ENCODE measurements around the gene CNTN4.

The CNTN4 gene

DNA sequence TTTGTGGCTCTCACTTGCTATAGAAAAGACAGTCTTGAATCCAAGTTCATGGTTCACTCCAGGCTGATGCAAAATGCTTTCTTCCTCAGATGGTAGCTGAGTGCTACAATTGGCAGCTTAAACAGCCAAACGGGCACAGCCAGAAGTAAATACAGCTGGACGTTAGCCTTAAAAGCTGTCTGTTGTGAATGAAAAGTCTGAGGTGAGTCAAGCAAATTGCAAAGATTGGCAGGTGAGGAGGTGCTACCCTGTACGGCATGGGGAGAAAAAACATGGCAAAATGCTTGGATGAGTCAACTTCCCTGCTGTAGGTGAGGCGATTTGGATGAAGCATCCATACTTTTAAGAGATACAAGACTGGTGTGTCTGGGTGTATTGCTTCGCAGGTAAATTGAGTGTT lies 971.1 kb downstream of the CNTN4 start:
- no peak overlapping the region for H3K9ac ChIP-seq (ENCODE audit: insufficient read length)
- no peak overlapping the region for H3K4me3 ChIP-seq
- no peak overlapping the region for H3K27ac ChIP-seq
- no peaks in the 10 kb centered on the region for H3K9me3 ChIP-seq (ENCODE audit: low read depth, low read length)
- TF ChIP-seq EZH2 (IDR thresholded peaks at IDR 0.05) (no peak), POLR2AphosphoS5 (IDR thresholded peaks at IDR 0.05; ENCODE audit: borderline replicate concordance, low read depth, low read length) (no peak)
- DNase-seq (ENCODE audit: low read depth, low spot score), result no peak
- H3K36me3 ChIP-seq (ENCODE audit: insufficient read depth, low read length), result no peaks in the 10 kb centered on the region

DNA sequence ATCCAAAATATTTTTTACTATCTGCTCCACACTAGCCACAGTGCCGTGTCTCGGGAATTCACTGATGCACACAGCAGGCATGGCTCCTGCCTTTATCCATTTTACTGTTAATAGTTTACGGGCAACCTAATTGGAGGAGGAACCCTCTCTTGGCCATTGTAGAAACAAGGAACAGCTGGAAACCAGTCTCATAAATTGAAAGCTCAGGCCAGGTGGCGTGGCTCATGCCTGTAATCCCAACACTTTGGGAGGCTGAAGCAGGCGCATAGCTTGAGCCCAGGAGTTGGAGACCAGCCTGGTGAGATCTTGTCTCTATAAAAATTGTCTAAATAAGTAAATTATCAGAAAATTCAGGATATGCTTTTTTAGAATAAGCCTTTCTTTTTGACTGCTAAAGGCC lies 972.5 kb downstream of the CNTN4 start:
- H3K4me3 ChIP-seq, result no peak overlapping the region
- TF ChIP-seq POLR2AphosphoS5 (IDR thresholded peaks at IDR 0.05; ENCODE audit: borderline replicate concordance, low read depth, low read length) (no peak), EZH2 (IDR thresholded peaks at IDR 0.05) (no peak), FOXP2 (optimal IDR thresholded peaks at IDR 0.05; ENCODE audit: control extremely low read depth, extremely low read length, insufficient read depth) (no peak)
- no peak overlapping the region for H3K27ac ChIP-seq
- no peak for DNase-seq (ENCODE audit: low read depth, low spot score)
- H3K36me3 ChIP-seq (ENCODE audit: insufficient read depth, low read length), result no peaks in the 10 kb centered on the region
- H3K9me3 ChIP-seq (ENCODE audit: low read depth, low read length), result no peaks in the 10 kb centered on the region
- H3K9ac ChIP-seq (ENCODE audit: insufficient read length), result no peak overlapping the region

DNA sequence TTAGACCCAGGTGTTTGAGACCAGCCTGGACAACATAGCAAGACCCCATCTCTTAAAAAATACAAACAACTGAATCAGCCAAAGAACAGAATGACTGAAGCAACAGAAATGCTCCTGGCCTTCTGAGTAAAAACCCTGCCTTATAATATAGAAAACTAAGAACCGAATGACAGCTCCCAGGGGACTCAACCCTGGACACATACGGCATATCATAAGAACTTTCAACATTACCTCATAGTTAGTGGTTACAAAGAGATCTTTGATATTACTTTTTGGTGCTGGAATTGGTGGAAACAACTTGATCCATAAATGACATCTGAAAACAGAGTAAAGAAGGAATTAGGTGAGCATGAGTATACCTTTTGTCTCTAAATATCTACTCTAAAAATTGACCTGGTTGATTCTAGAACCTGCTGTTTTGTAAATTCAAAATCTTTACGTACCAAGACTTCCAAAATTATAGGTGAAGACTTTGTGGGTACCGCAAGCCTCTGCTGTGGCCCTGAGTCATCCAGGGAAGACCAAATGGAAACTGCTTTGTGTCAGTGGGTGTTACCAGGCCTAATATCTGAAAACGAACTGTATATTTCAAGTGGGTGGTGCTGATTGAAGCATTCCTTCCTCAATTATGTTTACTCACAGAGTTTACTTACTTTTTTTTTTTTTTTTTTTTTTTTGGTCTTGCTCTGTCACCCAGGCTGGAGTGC lies 976.0 kb downstream of the CNTN4 start:
- H3K9ac ChIP-seq (ENCODE audit: insufficient read length), result no peak overlapping the region
- TF ChIP-seq POLR2AphosphoS5 (IDR thresholded peaks at IDR 0.05; ENCODE audit: borderline replicate concordance, low read depth, low read length), result no peak
- no peak for TF ChIP-seq EZH2 (IDR thresholded peaks at IDR 0.05)
- no peak overlapping the region for H3K27ac ChIP-seq
- H3K9me3 ChIP-seq (ENCODE audit: low read depth, low read length), result no peaks in the 10 kb centered on the region
- no peak for DNase-seq (ENCODE audit: low read depth, low spot score)
- H3K4me3 ChIP-seq, result no peak overlapping the region
- no peaks in the 10 kb centered on the region for H3K36me3 ChIP-seq (ENCODE audit: insufficient read depth, low read length)

DNA sequence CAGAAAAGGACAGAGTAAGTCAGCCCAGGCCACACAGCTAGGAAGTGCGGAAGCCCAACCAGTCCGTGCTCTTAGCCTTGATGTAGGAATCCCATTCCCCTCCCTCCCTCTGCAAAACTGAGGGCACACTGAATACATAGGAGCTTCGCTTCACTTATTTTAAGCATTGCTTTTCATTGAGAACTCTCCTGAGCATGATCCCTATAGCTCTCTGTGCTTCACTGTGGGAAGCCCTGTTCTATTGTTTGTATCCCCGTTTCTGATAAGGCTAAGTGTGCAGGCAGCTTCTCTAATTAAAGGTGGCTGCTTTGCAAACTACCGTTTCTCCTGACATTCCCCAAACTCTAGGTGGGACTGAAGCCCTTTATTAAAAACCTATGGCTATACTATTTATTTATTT lies 981.6 kb downstream of the CNTN4 start:
- H3K9ac ChIP-seq (ENCODE audit: insufficient read length), result no peak overlapping the region

DNA sequence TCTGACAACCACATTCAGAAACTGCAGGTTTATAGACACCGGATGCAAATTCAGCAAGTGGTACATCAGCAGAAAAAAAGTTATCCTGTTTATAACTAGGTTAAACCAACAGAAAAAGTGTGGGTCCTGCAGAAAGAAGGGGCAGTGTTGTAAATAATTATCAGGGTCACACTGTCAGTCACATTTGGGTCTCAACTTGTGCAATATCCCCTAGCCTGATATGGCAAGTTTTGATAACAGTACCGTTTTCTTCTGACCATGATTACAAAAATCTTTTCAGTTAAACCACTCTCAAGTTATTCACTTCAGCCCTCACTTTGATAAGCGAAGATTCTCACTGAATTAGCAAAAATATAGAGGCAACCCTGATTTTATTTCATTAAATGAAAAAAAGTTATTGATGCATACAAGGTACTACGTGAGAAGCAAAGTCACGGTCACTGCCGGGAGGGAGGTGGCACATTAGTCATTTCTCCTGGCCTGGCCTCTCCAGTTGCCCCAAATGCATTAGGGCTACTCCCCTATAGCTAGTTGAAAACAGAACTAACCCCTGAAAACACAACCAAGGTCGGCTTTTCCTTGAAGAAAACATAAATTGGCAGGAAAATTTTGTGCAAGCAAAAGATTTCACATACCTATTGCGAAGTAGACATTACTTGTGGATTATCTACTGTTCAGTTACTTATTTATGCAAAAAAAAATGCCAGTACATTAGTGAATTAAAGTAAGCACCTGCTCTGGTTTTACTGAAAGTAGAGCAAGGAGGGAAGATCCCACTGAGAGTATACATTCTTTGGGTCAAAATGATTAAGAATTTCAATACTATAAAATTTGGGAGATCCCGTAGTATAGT lies 982.9 kb downstream of the CNTN4 start:
- TF ChIP-seq EZH2 (IDR thresholded peaks at IDR 0.05) (no peak), POLR2AphosphoS5 (IDR thresholded peaks at IDR 0.05; ENCODE audit: borderline replicate concordance, low read depth, low read length) (no peak), FOXP2 (optimal IDR thresholded peaks at IDR 0.05; ENCODE audit: control extremely low read depth, extremely low read length, insufficient read depth) (no peak)

More for the DNA sequence above, 981.6 kb downstream of the CNTN4 start:
- Histone ChIP-seq H3K4me3 (no peak overlapping the region), H3K36me3 (ENCODE audit: insufficient read depth, low read length) (no peaks in the 10 kb centered on the region), H3K9me3 (ENCODE audit: low read depth, low read length) (no peaks in the 10 kb centered on the region), H3K27ac (no peak overlapping the region)
- no peak for DNase-seq (ENCODE audit: low read depth, low spot score)
- no peak for TF ChIP-seq FOXP2 (optimal IDR thresholded peaks at IDR 0.05; ENCODE audit: control extremely low read depth, extremely low read length, insufficient read depth)

DNA sequence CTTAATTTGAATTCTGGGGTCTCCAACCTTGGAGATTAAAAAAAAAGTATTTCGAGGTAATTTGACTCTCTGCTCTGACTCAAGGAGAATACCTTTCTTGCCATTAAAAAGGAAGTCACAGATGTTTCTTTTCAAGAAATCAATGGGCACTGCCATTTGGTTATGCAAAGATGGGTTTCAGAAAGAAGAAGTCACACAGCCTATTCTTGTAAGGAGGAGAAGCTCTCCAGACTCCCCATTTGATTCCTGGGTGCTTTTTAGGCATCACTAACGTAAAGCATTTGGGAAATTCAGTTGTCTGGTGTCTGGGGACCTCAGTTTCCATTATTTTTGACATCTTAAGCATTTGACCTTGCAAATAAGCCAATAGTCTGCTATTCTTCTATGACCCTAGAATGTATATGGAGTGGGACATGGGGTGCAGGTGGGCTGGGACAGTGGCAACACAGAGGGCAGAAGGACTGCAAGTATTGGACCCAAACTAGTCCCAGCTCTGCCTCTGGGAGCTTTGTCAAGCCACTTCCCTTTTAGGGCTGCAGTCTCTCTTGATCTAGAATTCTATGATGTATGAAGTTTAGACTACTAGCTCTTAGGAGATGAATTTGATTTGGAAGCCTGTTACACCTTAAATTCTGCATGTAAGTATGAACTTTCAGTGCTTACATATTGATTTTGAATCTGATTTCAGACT lies 983.7 kb downstream of the CNTN4 start:
- Histone ChIP-seq H3K4me3 (no peak overlapping the region), H3K9ac (ENCODE audit: insufficient read length) (no peak overlapping the region), H3K9me3 (ENCODE audit: low read depth, low read length) (no peaks in the 10 kb centered on the region), H3K36me3 (ENCODE audit: insufficient read depth, low read length) (no peaks in the 10 kb centered on the region), H3K27ac (no peak overlapping the region)
- DNase-seq (ENCODE audit: low read depth, low spot score), result no peak
- TF ChIP-seq POLR2AphosphoS5 (IDR thresholded peaks at IDR 0.05; ENCODE audit: borderline replicate concordance, low read depth, low read length) (no peak), FOXP2 (optimal IDR thresholded peaks at IDR 0.05; ENCODE audit: control extremely low read depth, extremely low read length, insufficient read depth) (no peak), EZH2 (IDR thresholded peaks at IDR 0.05) (no peak)

More for the DNA sequence above, 982.9 kb downstream of the CNTN4 start:
- no peak for DNase-seq (ENCODE audit: low read depth, low spot score)
- Histone ChIP-seq H3K9me3 (ENCODE audit: low read depth, low read length) (no peaks in the 10 kb centered on the region), H3K9ac (ENCODE audit: insufficient read length) (no peak overlapping the region), H3K4me3 (no peak overlapping the region), H3K36me3 (ENCODE audit: insufficient read depth, low read length) (no peaks in the 10 kb centered on the region), H3K27ac (no peak overlapping the region)

DNA sequence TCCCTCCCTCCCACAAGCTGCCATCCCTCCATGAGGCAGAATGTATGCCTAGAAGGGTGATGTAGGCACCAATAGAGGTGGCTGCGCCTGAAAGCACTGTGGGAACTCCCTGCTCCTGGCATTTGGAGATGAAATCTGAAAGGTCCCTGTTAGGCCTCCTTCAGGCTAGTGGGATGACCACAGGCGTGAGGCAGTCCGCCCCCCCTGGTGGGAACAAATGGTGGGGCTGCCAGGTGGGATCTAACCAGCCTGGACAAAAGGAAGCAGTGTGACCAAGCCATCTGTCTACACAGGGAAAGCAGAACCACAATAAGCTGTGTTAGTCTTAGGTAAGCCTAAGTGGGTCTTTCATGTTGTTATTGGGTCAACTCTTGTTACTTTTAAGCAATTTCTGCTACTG lies 986.2 kb downstream of the CNTN4 start:
- Histone ChIP-seq H3K4me3 (no peak overlapping the region), H3K36me3 (ENCODE audit: insufficient read depth, low read length) (no peaks in the 10 kb centered on the region), H3K9ac (ENCODE audit: insufficient read length) (no peak overlapping the region), H3K9me3 (ENCODE audit: low read depth, low read length) (no peaks in the 10 kb centered on the region), H3K27ac (no peak overlapping the region)
- no peak for DNase-seq (ENCODE audit: low read depth, low spot score)
- no peak for TF ChIP-seq FOXP2 (optimal IDR thresholded peaks at IDR 0.05; ENCODE audit: control extremely low read depth, extremely low read length, insufficient read depth)

DNA sequence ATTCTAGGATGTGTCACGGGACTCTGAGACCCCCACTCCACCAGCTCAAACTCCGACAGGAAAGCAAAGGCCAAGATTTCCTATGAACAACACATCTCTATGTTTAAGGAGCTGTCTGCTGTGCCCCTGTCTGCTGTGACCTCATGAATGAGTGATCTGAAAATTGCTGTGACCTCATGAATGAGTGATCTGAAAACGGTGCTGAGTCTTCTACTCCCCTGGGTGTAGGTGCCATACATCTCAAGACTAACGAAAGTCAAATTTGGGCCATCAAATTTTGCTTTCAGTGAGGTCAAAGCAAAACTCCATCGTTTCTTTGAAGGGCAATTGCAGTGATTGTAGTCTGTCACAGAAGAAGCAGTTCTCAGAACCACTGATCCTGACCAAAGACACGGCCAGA lies 987.1 kb downstream of the CNTN4 start:
- Histone ChIP-seq H3K9me3 (ENCODE audit: low read depth, low read length) (no peaks in the 10 kb centered on the region), H3K9ac (ENCODE audit: insufficient read length) (no peak overlapping the region), H3K27ac (no peak overlapping the region), H3K36me3 (ENCODE audit: insufficient read depth, low read length) (no peaks in the 10 kb centered on the region), H3K4me3 (no peak overlapping the region)
- TF ChIP-seq FOXP2 (optimal IDR thresholded peaks at IDR 0.05; ENCODE audit: control extremely low read depth, extremely low read length, insufficient read depth), result no peak
- TF ChIP-seq POLR2AphosphoS5 (IDR thresholded peaks at IDR 0.05; ENCODE audit: borderline replicate concordance, low read depth, low read length), result no peak
- TF ChIP-seq EZH2 (IDR thresholded peaks at IDR 0.05), result no peak
- no peak for DNase-seq (ENCODE audit: low read depth, low spot score)

All from SK-N-MC (cell line).